ENCODE results near the gene TNRC18. TPM values are rescaled to one million over a fixed set of nuclear protein-coding genes. Genes with fewer than 3 reads are reported as not detected.

The TNRC18 gene
- total and polyA plus RNA-seq, 2 of the 8 experiments (the other 6 are each of a cell fraction or from before 2014, with no cell fraction given), result 1.7 to 8.6 TPM

DNA sequence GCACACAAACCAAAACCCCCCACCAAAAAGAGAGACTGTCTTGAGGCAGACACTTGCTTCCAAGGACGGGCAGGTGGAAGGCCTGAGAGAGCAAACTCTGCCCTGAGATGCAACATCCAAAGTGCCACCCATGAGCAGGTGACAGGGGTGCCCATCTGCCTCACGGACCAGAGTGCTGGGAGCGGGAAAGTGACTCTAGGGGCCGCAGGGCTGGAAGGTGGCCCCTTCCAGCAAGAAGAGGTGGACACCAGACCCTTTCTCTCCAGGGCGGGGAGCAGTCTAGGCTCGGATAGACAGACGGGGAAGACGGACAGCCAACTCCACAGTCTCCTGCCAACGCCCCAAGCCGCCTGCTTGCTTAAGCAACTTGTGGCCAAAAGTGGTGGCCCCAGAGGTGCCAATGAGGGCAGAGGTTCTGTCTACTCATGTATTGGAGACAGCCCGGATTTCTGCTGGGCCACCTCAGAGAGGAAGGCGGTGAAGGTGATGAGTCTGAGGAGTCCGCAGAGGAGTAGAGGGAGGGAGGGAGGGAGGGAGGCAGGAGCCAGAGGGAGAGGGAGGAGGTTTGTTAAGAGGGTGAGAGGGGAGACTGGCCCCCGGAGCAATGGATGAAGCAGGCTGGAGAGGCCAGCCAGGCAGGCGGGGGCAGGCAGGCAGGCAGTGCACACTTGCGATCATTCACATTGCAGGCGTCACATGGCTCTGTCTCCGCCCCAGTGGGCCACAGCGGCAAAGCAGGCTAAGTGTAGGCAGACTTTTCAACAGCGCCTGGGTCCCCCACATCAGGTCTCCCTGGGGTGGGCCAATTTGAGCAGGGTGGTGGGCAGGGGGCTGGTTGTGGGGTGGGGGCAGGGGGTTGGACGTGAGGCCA, 75.3 kb downstream of the TNRC18 start (continued):
- TF ChIP-seq, protein P1, sequence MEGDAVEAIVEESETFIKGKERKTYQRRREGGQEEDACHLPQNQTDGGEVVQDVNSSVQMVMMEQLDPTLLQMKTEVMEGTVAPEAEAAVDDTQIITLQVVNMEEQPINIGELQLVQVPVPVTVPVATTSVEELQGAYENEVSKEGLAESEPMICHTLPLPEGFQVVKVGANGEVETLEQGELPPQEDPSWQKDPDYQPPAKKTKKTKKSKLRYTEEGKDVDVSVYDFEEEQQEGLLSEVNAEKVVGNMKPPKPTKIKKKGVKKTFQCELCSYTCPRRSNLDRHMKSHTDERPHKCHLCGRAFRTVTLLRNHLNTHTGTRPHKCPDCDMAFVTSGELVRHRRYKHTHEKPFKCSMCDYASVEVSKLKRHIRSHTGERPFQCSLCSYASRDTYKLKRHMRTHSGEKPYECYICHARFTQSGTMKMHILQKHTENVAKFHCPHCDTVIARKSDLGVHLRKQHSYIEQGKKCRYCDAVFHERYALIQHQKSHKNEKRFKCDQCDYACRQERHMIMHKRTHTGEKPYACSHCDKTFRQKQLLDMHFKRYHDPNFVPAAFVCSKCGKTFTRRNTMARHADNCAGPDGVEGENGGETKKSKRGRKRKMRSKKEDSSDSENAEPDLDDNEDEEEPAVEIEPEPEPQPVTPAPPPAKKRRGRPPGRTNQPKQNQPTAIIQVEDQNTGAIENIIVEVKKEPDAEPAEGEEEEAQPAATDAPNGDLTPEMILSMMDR (IDR thresholded peaks at IDR 0.05; ENCODE audit: control extremely low read depth in 1 of 3, insufficient read depth in 1 of 3, low read depth in 1 of 3, low read length in 3 of 3), result peak in 2 of 3 experiments; percentile 32 to 45; a peak in 2 of 4 replicates
- TF ChIP-seq, protein P2, sequence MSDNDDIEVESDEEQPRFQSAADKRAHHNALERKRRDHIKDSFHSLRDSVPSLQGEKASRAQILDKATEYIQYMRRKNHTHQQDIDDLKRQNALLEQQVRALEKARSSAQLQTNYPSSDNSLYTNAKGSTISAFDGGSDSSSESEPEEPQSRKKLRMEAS (IDR thresholded peaks at IDR 0.05), result peak; percentile 60
- TF ChIP-seq SIN3A (conservative IDR thresholded peaks at IDR 0.05 in 1 of 2, IDR thresholded peaks at IDR 0.05 in 1 of 2; ENCODE audit: low read depth in 1 of 2, low read length in 2 of 2), result peak in 1 of 2 experiments; percentile 45; a peak in 1 of 4 replicates
- TF ChIP-seq, protein P3, sequence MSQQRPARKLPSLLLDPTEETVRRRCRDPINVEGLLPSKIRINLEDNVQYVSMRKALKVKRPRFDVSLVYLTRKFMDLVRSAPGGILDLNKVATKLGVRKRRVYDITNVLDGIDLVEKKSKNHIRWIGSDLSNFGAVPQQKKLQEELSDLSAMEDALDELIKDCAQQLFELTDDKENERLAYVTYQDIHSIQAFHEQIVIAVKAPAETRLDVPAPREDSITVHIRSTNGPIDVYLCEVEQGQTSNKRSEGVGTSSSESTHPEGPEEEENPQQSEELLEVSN (IDR thresholded peaks at IDR 0.05), result no peak
- TF ChIP-seq, protein P4, sequence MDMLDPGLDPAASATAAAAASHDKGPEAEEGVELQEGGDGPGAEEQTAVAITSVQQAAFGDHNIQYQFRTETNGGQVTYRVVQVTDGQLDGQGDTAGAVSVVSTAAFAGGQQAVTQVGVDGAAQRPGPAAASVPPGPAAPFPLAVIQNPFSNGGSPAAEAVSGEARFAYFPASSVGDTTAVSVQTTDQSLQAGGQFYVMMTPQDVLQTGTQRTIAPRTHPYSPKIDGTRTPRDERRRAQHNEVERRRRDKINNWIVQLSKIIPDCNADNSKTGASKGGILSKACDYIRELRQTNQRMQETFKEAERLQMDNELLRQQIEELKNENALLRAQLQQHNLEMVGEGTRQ (IDR thresholded peaks at IDR 0.05; ENCODE audit: low read length), result peak; percentile 51; the same call in 1 of the 2 replicates
